ENCODE data around the gene C1orf53.

DNA sequence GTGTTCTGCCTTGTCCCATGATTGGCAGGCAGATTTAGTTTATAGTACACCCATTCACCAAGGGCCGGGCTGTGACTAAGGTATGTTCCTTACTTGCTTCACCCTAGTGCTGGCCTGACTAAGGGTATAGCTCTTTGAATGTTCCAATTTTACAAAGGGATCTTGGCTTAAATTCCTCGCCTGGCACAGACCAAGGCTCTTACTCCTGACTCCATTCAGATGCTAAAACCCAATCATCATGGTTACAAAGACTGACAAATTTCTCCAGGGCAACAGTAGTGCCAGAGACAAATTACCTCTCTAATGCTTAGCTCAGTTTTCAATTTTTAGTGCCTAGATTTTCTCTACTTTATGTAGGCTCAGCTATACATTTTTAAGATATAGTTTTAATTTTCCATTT is 11.5 kb upstream of the C1orf53 start:
- no peak for TF ChIP-seq CTCF (IDR thresholded peaks at IDR 0.05)
- no peak for TF ChIP-seq POLR2A (IDR thresholded peaks at IDR 0.05)
- no peak for TF ChIP-seq POLR2AphosphoS5 (IDR thresholded peaks at IDR 0.05)
- TF ChIP-seq EP300 (IDR thresholded peaks at IDR 0.05; ENCODE audit: low read depth): no peak
